Brain microvascular endothelial cell (primary cell): Measurements from ENCODE around the gene C1QTNF3.
"Not testable (repeated sequence)": the region's sequence is repeated elsewhere in the genome, so short reads cannot be mapped to it uniquely, and the experiment has no call there.

Experiments
- DNase-seq: peaks from one replicate; pipeline ENCODE4 v3.0.0-alpha.2; 2020
- H3K27ac ChIP-seq: fragments of 250-450 bp; sonication (Bioruptor Pico); 2 replicates; pipeline ENCODE4 v1.5.1; 2020; ENCODE audit warnings: mild to moderate bottlenecking, moderate library complexity
- H3K27me3 ChIP-seq: fragments of 250-450 bp; sonication (Bioruptor Pico); replicated peaks from 2 replicates; pipeline ENCODE4 v1.5.1; 2020; ENCODE audit warnings: mild to moderate bottlenecking
- H3K36me3 ChIP-seq: fragments of 250-450 bp; sonication (Bioruptor Pico); replicated peaks from 2 replicates; pipeline ENCODE4 v1.5.1; 2020; ENCODE audit warnings: mild to moderate bottlenecking
- H3K4me3 ChIP-seq: 2 replicates; pipeline ENCODE4 v1.5.1; 2011; ENCODE audit warnings: low read depth, mild to moderate bottlenecking, control low read depth, low read length, moderate library complexity
- CTCF ChIP-seq: IDR thresholded peaks from 2 replicates; pipeline ENCODE4 v1.5.1; 2011; ENCODE audit warnings: low read depth, mild to moderate bottlenecking, moderate library complexity, low read length, control low read depth, inconsistent platforms; ENCODE audit errors: missing control alignments
- in situ Hi-C: cut with HindIII; loops from 2 replicates; pipeline ENCODE4 v1.10.0; 2017; ENCODE audit warnings: low sequenced_read_pairs, low pct_ligation_motif_present

Gene C1QTNF3

GRCh38 chr5:34012791-34013190 is 30.2 kb downstream of the C1QTNF3 start:
- in situ Hi-C loops = no loop called here
- TF ChIP-seq CTCF = no peak
- no peak for DNase-seq

GRCh38 chr5:34011536-34011935 is 31.5 kb downstream of the C1QTNF3 start:
- in situ Hi-C loops = no loop called here
- Histone ChIP-seq H3K27ac (no peak overlapping the region), H3K36me3 (no peaks in the 10 kb centered on the region), H3K27me3 (no peaks in the 10 kb centered on the region), H3K4me3 (no peak overlapping the region)
- DNase-seq = no peak
- TF ChIP-seq CTCF = no peak

More at GRCh38 chr5:34012791-34013190, 30.2 kb downstream of the C1QTNF3 start:
- no peak overlapping the region for H3K27ac ChIP-seq
- H3K36me3 ChIP-seq = no peaks in the 10 kb centered on the region
- H3K27me3 ChIP-seq = no peaks in the 10 kb centered on the region
- H3K4me3 ChIP-seq = no peak overlapping the region

- not testable (repeated sequence) for H3K4me3 ChIP-seq
These were observed 32.9 kb downstream of the C1QTNF3 start for GRCh38 chr5:34010146-34010545.

GRCh38 chr5:34009610-34010009 is 33.4 kb downstream of the C1QTNF3 start:
- in situ Hi-C loops = no loop called here
- DNase-seq = no peak
- no peak overlapping the region for H3K4me3 ChIP-seq

More at GRCh38 chr5:34010146-34010545, 32.9 kb downstream of the C1QTNF3 start:
- H3K27me3 ChIP-seq, H3K36me3 ChIP-seq, DNase-seq, in situ Hi-C loops, H3K27ac ChIP-seq: not testable (repeated sequence)

GRCh38 chr5:34008802-34009201 is 34.2 kb downstream of the C1QTNF3 start:
- H3K27me3 ChIP-seq = no peaks in the 10 kb centered on the region
- peak overlapping the region; percentile 81 for H3K27ac ChIP-seq
- no peak for DNase-seq
- no peaks in the 10 kb centered on the region for H3K36me3 ChIP-seq
- peak overlapping the region; percentile 83 for H3K4me3 ChIP-seq
- in situ Hi-C loops = no loop called here
- no peak for TF ChIP-seq CTCF

More at GRCh38 chr5:34009610-34010009, 33.4 kb downstream of the C1QTNF3 start:
- Histone ChIP-seq H3K27ac (no peak overlapping the region), H3K36me3 (no peaks in the 10 kb centered on the region), H3K27me3 (no peaks in the 10 kb centered on the region)
- TF ChIP-seq CTCF = no peak

GRCh38 chr5:34007621-34008600 is 35.1 kb downstream of the C1QTNF3 start, which contains the start of gene AMACR:
TSS of gene AMACR (minus strand) at chr5:34008050. CDS start at chr5:34008019, 31 bp downstream.
- Histone ChIP-seq H3K27ac (peak within 1 kb of the TSS; percentile 81), H3K4me3 (peak within 1 kb of the TSS; percentile 83), H3K36me3 (no peaks in the 10 kb centered on the region), H3K27me3 (no peaks in the 10 kb centered on the region)
- TF ChIP-seq CTCF = no peak
- peak; percentile 86 for DNase-seq
- in situ Hi-C loops = no loop called here
